ENCODE data around the gene PPIH. TPM values are rescaled to one million over a fixed set of nuclear protein-coding genes. Genes with fewer than 3 reads are reported as not detected.

PPIH gene
- total and polyA plus RNA-seq, 8 donors: 26.6 to 65.2 (median 57.9) TPM

DNA sequence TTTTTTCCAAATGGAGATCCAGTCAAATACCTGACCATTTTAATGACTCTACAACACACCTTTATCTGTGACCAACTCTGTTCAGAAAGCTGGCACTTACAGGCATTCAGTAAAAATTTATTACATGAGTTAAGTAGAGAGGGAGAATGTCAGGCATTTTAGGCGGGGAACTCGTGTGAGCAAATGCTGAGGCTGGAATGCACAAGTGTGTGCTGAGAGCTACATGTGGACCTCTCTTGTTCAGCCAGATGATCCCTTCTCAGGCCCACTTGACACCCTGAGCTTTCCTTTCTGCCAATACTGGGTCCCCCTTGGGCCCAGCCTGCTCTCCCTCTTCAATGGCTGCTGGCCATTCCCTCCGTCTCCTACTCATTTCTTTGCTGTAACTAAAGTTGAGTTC lies 11.7 kb downstream of the PPIH start:
- TF ChIP-seq, protein P1, sequence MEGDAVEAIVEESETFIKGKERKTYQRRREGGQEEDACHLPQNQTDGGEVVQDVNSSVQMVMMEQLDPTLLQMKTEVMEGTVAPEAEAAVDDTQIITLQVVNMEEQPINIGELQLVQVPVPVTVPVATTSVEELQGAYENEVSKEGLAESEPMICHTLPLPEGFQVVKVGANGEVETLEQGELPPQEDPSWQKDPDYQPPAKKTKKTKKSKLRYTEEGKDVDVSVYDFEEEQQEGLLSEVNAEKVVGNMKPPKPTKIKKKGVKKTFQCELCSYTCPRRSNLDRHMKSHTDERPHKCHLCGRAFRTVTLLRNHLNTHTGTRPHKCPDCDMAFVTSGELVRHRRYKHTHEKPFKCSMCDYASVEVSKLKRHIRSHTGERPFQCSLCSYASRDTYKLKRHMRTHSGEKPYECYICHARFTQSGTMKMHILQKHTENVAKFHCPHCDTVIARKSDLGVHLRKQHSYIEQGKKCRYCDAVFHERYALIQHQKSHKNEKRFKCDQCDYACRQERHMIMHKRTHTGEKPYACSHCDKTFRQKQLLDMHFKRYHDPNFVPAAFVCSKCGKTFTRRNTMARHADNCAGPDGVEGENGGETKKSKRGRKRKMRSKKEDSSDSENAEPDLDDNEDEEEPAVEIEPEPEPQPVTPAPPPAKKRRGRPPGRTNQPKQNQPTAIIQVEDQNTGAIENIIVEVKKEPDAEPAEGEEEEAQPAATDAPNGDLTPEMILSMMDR (IDR thresholded peaks at IDR 0.05): no peak
- no peak overlapping the region for H3K4me3 ChIP-seq
- H3K4me1 ChIP-seq: no peaks in the 10 kb centered on the region
- H3K27me3 ChIP-seq: no peaks in the 10 kb centered on the region
- H3K9me3 ChIP-seq: no peaks in the 10 kb centered on the region
- ATAC-seq: peak; percentile 90
- intact Hi-C loops (cut with DNase I): no loop called here
- peaks cover 0 to 81% of the 10 kb centered on the region in 2 donors for H3K36me3 ChIP-seq
- no peak overlapping the region for H3K27ac ChIP-seq
- DNase-seq: peak in 1 of 4 donors; percentile 33

DNA sequence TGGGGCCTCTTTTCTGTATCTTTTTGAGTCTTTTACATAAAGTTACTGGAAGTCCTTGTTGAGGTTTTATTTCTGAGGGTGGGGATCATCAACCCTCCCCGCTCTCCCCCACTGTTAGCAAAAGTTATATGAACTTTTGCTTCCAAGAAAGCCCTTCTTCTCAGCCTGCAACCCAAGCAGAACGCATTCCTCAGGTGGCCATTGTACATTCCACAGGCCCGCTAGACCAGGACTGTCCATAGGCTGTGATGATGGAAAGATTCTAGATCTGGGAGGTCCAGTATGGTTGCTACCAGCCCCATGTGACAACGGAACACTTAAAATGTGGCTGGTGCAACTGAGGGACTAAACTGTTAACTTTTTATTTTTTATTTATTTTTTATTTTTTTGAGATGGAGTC lies 12.2 kb downstream of the PPIH start:
- no peak for DNase-seq
- Histone ChIP-seq H3K4me3 (no peak overlapping the region), H3K4me1 (no peaks in the 10 kb centered on the region), H3K9me3 (no peaks in the 10 kb centered on the region), H3K27ac (no peak overlapping the region), H3K27me3 (no peaks in the 10 kb centered on the region), H3K36me3 (peaks cover 0 to 81% of the 10 kb centered on the region in 2 donors)
- no peak for ATAC-seq
- TF ChIP-seq, protein P1 (IDR thresholded peaks at IDR 0.05): no peak
- intact Hi-C loops (cut with DNase I): no loop called here

DNA sequence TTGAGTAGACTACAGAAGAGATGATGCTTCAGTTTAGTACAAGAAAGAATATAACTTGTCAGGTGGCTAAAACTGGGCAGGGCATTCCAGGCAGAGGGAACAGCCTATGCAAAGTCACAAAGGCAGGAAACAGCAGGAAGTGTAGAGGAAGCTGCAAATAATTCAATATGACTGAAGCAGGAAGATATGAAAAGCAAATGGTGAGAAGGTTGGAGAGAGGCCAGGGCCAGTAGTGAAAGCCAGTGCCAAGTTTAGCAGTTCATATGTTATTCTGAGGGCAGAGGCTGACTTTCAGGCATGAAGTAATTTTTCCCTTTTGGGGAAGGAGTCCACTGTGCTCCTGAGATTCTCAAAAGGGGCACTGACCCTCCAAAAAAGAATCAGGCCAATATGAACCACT lies 16.0 kb downstream of the PPIH start:
- intact Hi-C loops (cut with DNase I): no loop called here
- H3K9me3 ChIP-seq: no peaks in the 10 kb centered on the region
- TF ChIP-seq, protein P1 (IDR thresholded peaks at IDR 0.05): no peak
- H3K27me3 ChIP-seq: no peaks in the 10 kb centered on the region
- H3K36me3 ChIP-seq: peaks cover 0 to 53% of the 10 kb centered on the region in 2 donors
- ATAC-seq (no peak), DNase-seq (peak in 2 of 4 donors; percentile 29 to 50)
- no peak overlapping the region for H3K4me3 ChIP-seq
- H3K4me1 ChIP-seq: no peaks in the 10 kb centered on the region
- no peak overlapping the region for H3K27ac ChIP-seq

DNA sequence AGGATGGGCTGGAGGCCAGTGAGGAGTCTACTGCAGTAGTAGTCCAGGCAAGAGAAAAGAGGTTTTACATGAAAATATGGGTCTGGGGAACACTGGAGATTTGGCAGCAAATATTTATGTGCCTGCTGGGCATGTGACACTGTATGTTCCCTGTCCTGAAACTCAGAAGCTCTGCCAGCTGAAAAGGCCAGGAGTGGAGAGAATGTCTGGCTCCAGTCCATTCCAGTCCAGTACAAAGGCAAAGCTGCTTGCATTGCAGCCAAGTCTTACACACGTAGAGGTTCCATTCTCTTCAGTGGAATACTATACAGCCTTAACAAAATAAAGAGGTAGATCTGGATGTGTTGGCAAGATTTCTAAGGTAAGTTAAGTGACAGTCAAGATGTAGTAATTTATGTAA lies 16.5 kb downstream of the PPIH start:
- Histone ChIP-seq H3K27me3 (no peaks in the 10 kb centered on the region), H3K4me1 (no peaks in the 10 kb centered on the region), H3K9me3 (no peaks in the 10 kb centered on the region), H3K36me3 (peaks cover 0 to 53% of the 10 kb centered on the region in 2 donors), H3K4me3 (no peak overlapping the region), H3K27ac (no peak overlapping the region)
- TF ChIP-seq, protein P1 (IDR thresholded peaks at IDR 0.05): no peak
- intact Hi-C loops (cut with DNase I): no loop called here
- DNase-seq: no peak
- peak; percentile 9 for ATAC-seq

DNA sequence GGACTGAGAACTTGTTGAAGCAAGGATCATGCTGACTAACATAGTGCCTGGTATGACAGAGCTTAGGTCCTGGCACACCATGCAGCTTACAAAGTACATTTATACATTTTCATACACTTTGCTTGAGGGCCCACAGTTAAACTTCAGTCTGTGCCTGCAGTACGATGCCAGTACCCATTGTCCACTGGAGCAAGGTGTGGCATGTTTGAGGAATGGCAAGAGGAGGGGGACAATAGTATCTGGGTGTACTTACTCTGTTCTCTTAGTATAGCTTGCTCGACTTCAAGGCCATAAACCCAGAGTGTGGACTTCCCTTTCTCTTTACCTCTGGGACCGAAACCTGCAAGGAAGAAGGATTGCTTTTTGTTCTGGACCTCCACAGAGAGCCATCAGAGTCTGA lies 17.2 kb downstream of the PPIH start:
- intact Hi-C loops (cut with DNase I): no loop called here
- H3K27ac ChIP-seq: no peak overlapping the region

More for the DNA sequence above, 17.2 kb downstream of the PPIH start:
- TF ChIP-seq, protein P1 (IDR thresholded peaks at IDR 0.05): no peak
- H3K9me3 ChIP-seq: no peaks in the 10 kb centered on the region
- no peak for DNase-seq
- peaks cover 2 to 5% of the 10 kb centered on the region in 2 donors for H3K4me1 ChIP-seq
- ATAC-seq: peak; percentile 32
- no peak overlapping the region for H3K4me3 ChIP-seq
- H3K36me3 ChIP-seq: peaks cover 0 to 45% of the 10 kb centered on the region in 2 donors
- no peaks in the 10 kb centered on the region for H3K27me3 ChIP-seq

All from left lung (tissue), 10 donors.